Measurements from ENCODE around the gene RAD51B.

- TF ChIP-seq PAX5 (IDR thresholded peaks at IDR 0.05; ENCODE audit: insufficient read depth, low read length, severe bottlenecking) (no peak), POLR2AphosphoS5 (IDR thresholded peaks at IDR 0.05; ENCODE audit: low read depth, low read length) (no peak), POLR2A (IDR thresholded peaks at IDR 0.05; ENCODE audit: low read depth, low read length) (no peak), TAF1 (IDR thresholded peaks at IDR 0.05; ENCODE audit: low read depth, low read length) (no peak), SPI1 (IDR thresholded peaks at IDR 0.05; ENCODE audit: low read depth, low read length) (no peak)
Measured at GRCh38 chr14:68208626-68209317, 389.2 kb downstream of the RAD51B start.

Data from GM12891 (cell line).